Islet precursor cell (in vitro differentiated cells): Measurements from ENCODE around the gene BCAP29.
"Not testable (repeated sequence)": the region's sequence is repeated elsewhere in the genome, so short reads cannot be mapped to it uniquely, and the experiment has no call there.

Experiments used
- DNase-seq: peaks from one replicate; pipeline ENCODE4 v3.0.0-alpha.2; 2018

The BCAP29 gene

GRCh38 chr7:107579885-107580715 lies at the start of gene BCAP29:
Gene BCAP29, plus strand, starts transcription at chr7:107580246. Its CDS starts 527 bp downstream, at chr7:107580773.
- DNase-seq = peak; percentile 93

- no peak for DNase-seq
Observed at GRCh38 chr7:107530751-107531150, 49.3 kb upstream of the BCAP29 start.

DNA sequence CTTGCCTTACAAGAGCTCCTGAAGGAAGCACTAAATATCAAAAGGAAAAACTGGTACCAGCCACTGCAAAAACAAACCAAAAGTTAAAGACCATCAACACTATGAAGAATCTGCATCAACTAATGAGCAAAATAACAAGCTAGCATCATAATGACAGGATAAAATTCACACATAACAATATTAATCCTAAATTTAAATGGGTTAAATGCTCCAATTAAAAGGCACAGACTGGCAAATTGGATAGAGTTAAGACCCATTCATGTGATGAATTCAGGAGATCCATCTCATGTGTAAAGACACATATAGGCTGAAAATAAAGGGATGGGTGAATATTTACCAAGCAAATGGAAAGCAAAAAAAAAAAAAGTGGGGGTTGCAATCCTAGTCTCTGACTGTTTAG lies 45.9 kb upstream of the BCAP29 start:
- no peak for DNase-seq

GRCh38 chr7:107537228-107537627 lies 42.8 kb upstream of the BCAP29 start:
- DNase-seq = not testable (repeated sequence)

DNA sequence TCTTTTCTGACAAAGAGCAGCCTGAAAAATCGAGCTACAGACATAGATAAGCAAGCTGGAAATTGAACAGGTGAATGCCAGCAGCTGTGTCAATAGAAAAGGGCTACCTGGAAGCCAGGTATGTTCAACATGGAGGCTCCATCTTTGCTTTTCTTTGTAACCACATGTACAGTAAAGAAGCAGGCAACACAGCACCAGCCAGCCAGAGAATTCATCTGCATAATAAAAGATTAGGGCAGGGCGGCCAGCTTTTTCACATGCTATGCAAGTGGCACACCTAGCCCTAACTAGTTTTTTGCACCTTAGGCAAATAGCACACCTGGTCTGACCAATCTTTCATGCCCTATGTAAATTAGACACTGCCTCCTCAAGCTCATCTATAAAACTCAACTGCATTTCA lies 42.0 kb upstream of the BCAP29 start:
- DNase-seq = no peak

GRCh38 chr7:107543338-107543993 lies 36.6 kb upstream of the BCAP29 start:
- no peak for DNase-seq

DNA sequence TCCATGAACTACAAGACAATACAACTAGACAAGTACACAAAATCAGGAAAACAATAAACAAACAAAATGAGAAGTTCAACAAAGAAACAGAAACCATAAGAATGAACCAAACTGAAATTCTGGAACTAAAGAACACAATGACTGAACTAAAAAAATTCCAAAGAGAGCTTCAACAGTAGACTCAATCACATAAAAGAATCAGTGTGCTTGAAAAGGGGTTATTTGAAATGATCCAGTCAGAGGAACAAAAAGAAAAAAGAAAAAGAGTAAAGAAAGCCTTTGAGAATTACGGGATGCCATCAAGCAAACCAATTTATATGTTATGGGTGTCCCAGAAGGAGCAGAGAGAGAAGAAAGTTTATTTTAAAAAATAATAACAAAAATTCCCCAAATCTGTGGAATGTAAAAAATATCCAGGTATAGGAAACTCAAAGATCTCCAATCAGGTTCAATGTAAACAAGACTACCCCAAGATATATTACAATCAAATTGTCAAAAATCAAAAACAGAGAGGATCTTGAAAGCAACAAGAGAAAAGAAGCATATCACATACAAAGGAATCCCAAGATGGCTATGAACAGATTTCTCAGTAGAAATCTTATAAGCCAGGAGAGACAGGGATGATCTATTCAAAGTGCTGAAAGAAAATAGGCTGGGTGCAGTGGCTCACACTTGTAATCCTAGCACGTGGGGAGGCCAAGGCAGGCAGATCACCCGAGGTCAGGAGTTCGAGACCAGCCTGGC lies 35.0 kb upstream of the BCAP29 start:
- DNase-seq = no peak

- no peak for DNase-seq
Observed at GRCh38 chr7:107551936-107552335, 28.1 kb upstream of the BCAP29 start.

- no peak for DNase-seq
Observed at GRCh38 chr7:107555893-107556292, 24.2 kb upstream of the BCAP29 start.

- no peak for DNase-seq
Observed at GRCh38 chr7:107559864-107560263, 20.2 kb upstream of the BCAP29 start.

DNA sequence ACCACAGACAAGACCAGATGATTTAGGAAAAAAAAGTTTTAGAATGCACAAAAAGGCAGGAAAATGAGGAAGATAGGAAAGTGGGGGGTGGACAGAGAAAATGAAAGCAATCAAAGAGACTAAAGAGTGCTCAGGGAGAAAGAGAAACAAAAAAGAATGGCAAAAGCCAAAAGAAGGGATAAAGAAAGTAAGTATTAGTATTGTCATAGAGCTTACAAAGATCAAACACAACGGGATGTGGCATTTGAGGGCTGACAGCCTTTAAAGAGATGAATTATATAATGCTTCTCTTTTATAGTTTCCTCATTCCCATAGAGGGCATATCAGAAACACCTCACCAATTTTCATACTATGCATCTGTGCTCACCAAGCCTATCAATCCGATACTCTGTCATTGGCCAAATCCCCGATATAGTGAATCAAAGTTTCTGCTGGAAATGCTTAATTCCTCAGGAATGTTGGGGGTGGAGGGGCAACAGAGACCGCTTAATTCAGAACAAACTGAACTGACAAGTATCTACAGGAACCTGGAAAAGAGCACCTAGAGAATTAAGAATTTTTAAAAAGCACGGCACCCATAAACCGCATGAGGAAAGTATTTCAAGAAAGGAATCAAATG lies 19.0 kb upstream of the BCAP29 start:
- no peak for DNase-seq

GRCh38 chr7:107563081-107563774 lies 16.8 kb upstream of the BCAP29 start:
- DNase-seq = no peak

GRCh38 chr7:107563775-107564552 lies 16.1 kb upstream of the BCAP29 start, which contains the start of the genes COG5 and DUS4L:
Gene COG5, minus strand, starts transcription at chr7:107563920. Its CDS starts 24 bp downstream, at chr7:107563896.
Gene DUS4L, plus strand, starts transcription at chr7:107563971. Its CDS starts 3,100 bp downstream, at chr7:107567071.
- DNase-seq = peak; percentile 94

DNA sequence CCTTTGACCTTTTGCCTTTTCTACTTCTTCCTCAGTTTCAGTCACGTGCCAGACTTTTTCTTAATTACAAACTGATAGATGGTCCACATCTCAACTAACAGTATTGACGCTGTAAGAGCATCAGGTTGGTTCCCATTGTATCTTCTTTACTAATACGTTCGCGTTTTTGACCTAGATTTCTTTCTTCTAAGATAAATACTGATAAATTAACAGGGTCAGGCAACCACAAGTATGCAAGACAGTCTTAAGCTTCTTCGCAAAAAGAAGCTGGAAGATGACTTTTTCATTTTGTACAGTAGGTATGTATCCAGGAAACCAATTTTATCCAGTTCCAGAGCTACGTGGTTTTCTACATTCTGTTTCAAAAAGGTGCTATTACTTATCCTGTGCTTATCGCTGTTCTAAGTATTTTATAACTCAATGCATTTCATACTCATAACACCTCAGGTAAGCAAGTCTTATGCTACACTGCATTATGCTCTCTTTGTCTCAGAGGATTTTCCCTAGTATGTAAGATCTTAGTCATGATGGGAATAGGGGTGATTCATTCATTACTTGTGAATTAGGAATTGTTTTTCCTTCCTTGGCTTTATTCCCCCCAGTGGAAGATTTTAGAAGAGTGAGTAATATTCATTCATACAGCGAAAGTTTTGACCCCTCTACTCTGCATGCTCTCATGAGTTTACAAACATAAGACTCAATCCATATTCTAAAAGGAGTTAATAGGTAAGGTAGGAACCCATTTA lies 15.3 kb upstream of the BCAP29 start:
- DNase-seq = no peak

GRCh38 chr7:107570298-107570697 lies 9.7 kb upstream of the BCAP29 start:
- no peak for DNase-seq

DNA sequence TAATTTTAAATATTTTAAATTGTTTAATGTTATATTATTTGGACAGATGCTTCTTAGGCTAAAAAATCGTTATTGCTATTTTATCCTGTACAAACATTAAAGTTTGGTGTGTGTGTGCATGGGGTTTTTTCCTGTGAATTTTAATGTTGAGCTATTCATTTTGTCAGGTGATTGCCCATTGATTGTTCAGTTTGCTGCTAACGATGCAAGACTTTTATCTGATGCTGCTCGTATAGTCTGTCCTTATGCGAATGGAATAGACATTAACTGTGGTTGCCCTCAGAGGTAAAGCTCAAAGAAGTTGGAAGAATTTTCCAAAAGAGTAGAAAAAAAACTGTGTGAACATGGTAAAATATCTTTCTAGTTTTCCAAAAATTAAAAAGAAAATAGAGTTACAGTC lies 6.5 kb upstream of the BCAP29 start:
- DNase-seq = no peak

- DNase-seq = no peak
Observed at GRCh38 chr7:107579554-107579884, 527 bp upstream of the BCAP29 start.

DNA sequence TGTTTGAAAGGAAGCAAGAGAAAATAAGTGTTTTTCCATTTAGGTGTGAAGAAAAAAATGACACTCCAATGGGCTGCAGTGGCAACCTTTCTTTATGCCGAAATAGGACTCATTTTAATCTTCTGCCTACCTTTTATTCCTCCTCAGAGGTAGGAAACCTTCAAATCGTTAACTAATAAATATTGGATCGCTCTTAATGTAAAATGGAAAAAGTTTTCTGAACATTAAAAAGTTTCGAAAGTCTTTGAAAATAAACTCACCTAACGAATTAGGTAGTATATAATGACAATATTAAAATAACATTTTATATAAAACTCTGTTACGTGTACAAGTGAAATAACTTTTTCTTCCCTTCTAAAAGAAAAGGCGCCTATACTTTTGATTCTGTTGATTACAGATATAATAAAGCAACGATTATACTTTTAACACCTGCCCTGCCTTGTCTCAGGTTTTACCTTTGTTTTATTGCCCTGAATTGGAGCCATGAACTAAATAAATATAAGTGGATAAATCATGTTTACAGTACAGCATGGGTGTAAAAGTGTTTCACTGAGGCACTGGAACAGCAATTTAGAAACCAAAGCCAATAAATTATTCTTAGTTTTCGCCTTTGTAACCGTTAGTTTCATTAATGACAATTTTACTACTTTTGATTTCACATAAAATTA lies 804 bp downstream of the BCAP29 start:
- DNase-seq = no peak

DNA sequence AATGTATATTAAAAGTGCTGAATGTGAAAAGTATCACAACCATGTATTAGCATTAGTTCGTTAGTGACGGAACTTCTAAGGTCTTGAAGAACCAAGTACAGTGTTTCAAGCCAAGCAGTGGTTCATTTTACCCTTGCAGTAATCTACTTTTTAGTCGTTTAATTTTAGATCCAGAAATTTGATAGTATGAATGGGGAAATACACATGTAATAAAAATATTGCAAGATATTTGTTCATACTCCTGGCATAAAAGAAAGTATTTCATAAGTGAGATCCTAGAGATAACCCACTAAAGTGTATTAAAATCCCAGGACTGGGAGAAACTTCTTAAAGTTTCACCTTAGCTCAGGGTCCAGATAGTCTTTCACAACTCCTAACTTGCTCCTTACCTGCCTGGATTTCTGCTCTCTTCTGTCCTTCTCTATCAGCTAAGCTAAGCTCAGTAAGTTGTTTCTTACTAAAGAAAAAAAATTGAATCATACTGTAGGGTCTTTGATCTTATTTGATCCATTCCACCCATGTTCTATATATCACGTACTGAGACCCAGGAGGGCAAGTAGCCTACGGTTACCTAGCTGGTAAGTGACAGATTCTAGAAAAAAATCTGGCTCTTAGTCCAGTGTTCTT lies 1.5 kb downstream of the BCAP29 start:
- DNase-seq = no peak

- DNase-seq = no peak
Observed at GRCh38 chr7:107582875-107583274, 2.8 kb downstream of the BCAP29 start.
